HepG2 (cell line): ENCODE results near the gene IRF2. TPM values are rescaled to one million over a fixed set of nuclear protein-coding genes. Genes with fewer than 3 reads are reported as not detected.

ENCODE experiments used
- FOXK2 ChIP-seq: fragments of 450-650 bp; IDR thresholded peaks from 2 replicates; pipeline ENCODE4 v1.6.1; 2016
- GFI1 ChIP-seq: sonication (generic); formaldehyde crosslinking; IDR thresholded peaks from 2 replicates; pipeline ENCODE4 v1.5.0; 2020; ENCODE audit warnings: missing genetic modification reagents, mild to moderate bottlenecking, borderline replicate concordance
- HHEX ChIP-seq: IDR thresholded peaks from 2 replicates; pipeline ENCODE4 v1.6.1; 2016; ENCODE audit warnings: control low read depth
- KLF9 ChIP-seq: IDR thresholded peaks from 2 replicates; pipeline ENCODE4 v1.6.1; 2016; ENCODE audit warnings: low read depth
- NFYC ChIP-seq: IDR thresholded peaks from 2 replicates; pipeline ENCODE4 v1.6.1; 2016; ENCODE audit warnings: missing genetic modification reagents, missing compliant biosample characterization
- NR2C2 ChIP-seq: sonication (generic); formaldehyde crosslinking; IDR thresholded peaks from 2 replicates; pipeline ENCODE4 v1.4.0; 2020; ENCODE audit warnings: missing genetic modification reagents, mild to moderate bottlenecking, moderate library complexity, borderline replicate concordance
- RARA ChIP-seq: IDR thresholded peaks from 2 replicates; pipeline ENCODE4 v1.6.1; 2016; ENCODE audit warnings: missing genetic modification reagents, missing compliant biosample characterization
- RARG ChIP-seq: sonication (generic); formaldehyde crosslinking; IDR thresholded peaks from 2 replicates; pipeline ENCODE4 v1.4.0; 2020; ENCODE audit warnings: low read depth, mild to moderate bottlenecking, missing genetic modification reagents
- SAP130 ChIP-seq: IDR thresholded peaks from 2 replicates; pipeline ENCODE4 v1.6.1; 2016; ENCODE audit warnings: low read depth
- ZBTB21 ChIP-seq: sonication (generic); formaldehyde crosslinking; IDR thresholded peaks from 2 replicates; pipeline ENCODE4 v1.4.0; 2020; ENCODE audit warnings: missing genetic modification reagents
- ZFP36L1 ChIP-seq: sonication (generic); formaldehyde crosslinking; IDR thresholded peaks from 2 replicates; pipeline ENCODE4 v1.8.0; 2022; ENCODE audit warnings: mild to moderate bottlenecking, missing genetic modification reagents, moderate library complexity
- ZNF264 ChIP-seq: sonication (generic); formaldehyde crosslinking; IDR thresholded peaks from 2 replicates; pipeline ENCODE4 v1.4.0; 2020; ENCODE audit warnings: missing genetic modification reagents
- ZNF274 ChIP-seq: sonication (generic); formaldehyde crosslinking; IDR thresholded peaks from 2 replicates; pipeline ENCODE4 v1.5.1; 2020; ENCODE audit warnings: mild to moderate bottlenecking, missing genetic modification reagents
- ZNF367 ChIP-seq: sonication (generic); formaldehyde crosslinking; IDR thresholded peaks from 2 replicates; pipeline ENCODE4 v1.4.0; 2020; ENCODE audit warnings: missing genetic modification reagents, borderline replicate concordance
- ZNF547 ChIP-seq: sonication (generic); formaldehyde crosslinking; IDR thresholded peaks from 2 replicates; pipeline ENCODE4 v1.5.1; 2020; ENCODE audit warnings: mild to moderate bottlenecking, missing genetic modification reagents
- ZNF644 ChIP-seq: IDR thresholded peaks from 2 replicates; pipeline ENCODE4 v1.6.1; 2016; ENCODE audit warnings: low read depth
- polyA plus RNA-seq, 8 experiments: library from polyadenylated mRNA; depleted of rRNA in 3 of 8; stranded (reverse) in 7 of 8; unstranded in 1 of 8; fragments of >200 nt; fragmentation: Illumina TruSeq in 4 of 8; extraction: Trizol in 4 of 8; gene quantifications; 2 replicates each; pipeline versions ENCODE4 v1.2.1 to v1.2.3, GENCODE V29; 2011 to 2016; ENCODE audit warnings: low read depth in 4 of 8, missing spikeins in 1 of 8, mixed read lengths in 1 of 8; ENCODE audit not compliant: insufficient read depth in 1 of 8
- total RNA-seq, 5 experiments: library from RNA; depleted of rRNA; stranded (reverse); fragments of >200 nt; fragmentation: Illumina TruSeq; extraction: Trizol; gene quantifications; 2 replicates each; pipeline ENCODE4 v1.2.3, GENCODE V29; 2016; ENCODE audit warnings: low read depth in 1 of 5
- TF ChIP-seq, protein P1 (sequence below): conservative IDR thresholded peaks from 2 replicates; pipeline ENCODE4 v1.6.1; 2018; ENCODE audit warnings: missing genetic modification reagents
- TF ChIP-seq, protein P2 (sequence below): IDR thresholded peaks from 2 replicates; pipeline ENCODE4 v1.6.1; 2012; ENCODE audit warnings: low read length, improper control_type of control experiment
- TF ChIP-seq, protein P3 (sequence below): sonication (generic); formaldehyde crosslinking; conservative IDR thresholded peaks from 2 replicates; pipeline ENCODE4 v1.5.0; 2020; ENCODE audit warnings: missing genetic modification reagents
- TF ChIP-seq, protein P4 (sequence below): sonication (generic); formaldehyde crosslinking; IDR thresholded peaks from 2 replicates; pipeline ENCODE4 v1.5.1; 2020; ENCODE audit warnings: mild to moderate bottlenecking, missing genetic modification reagents, borderline replicate concordance

The IRF2 gene
- total and polyA plus RNA-seq, 2 of the 13 experiments (the other 11 are each of a cell fraction or from before 2014, with no cell fraction given), result 15.5 to 28.8 TPM

DNA sequence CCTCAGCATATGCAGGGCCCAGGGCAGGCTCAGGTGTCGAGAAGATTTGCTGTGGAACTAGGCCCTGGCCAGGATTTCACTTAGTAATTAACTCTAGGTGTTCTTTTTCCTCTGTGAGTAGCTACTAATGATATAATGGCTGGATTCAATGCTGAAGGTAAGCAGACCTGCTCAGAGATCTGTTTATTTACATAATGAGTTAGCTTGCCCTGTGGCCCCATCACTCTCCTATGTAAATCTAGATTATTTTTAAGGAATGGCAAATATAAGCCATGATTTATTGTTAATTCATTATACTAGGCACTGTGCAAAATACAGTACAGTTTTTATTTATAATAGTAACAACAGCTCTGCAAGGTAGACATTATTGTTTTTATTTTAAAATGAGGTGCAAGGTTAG, 117.2 kb downstream of the IRF2 start (continued):
- TF ChIP-seq, protein P1, sequence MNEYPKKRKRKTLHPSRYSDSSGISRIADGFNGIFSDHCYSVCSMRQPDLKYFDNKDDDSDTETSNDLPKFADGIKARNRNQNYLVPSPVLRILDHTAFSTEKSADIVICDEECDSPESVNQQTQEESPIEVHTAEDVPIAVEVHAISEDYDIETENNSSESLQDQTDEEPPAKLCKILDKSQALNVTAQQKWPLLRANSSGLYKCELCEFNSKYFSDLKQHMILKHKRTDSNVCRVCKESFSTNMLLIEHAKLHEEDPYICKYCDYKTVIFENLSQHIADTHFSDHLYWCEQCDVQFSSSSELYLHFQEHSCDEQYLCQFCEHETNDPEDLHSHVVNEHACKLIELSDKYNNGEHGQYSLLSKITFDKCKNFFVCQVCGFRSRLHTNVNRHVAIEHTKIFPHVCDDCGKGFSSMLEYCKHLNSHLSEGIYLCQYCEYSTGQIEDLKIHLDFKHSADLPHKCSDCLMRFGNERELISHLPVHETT, result no peak
- TF ChIP-seq ZNF644 (CRISPR knock-in tag) (no peak), NFYC (CRISPR knock-in tag) (no peak), ZNF274 (CRISPR knock-in tag) (no peak), ZNF547 (CRISPR knock-in tag) (no peak), GFI1 (CRISPR knock-in tag) (0 out of 2 replicates have a peak, but pooled peaks have one; percentile 13), ZBTB21 (CRISPR knock-in tag) (no peak), NR2C2 (CRISPR knock-in tag) (no peak), SAP130 (CRISPR knock-in tag) (no peak; the same call in 1 of the 2 replicates), KLF9 (CRISPR knock-in tag) (no peak), HHEX (no peak), RARG (no peak), ZFP36L1 (CRISPR knock-in tag) (peak; percentile 48; the same call in 1 of the 2 replicates), FOXK2 (no peak), ZNF264 (CRISPR knock-in tag) (0 out of 2 replicates have a peak, but pooled peaks have one; percentile 12), ZNF367 (CRISPR knock-in tag) (no peak), RARA (CRISPR knock-in tag) (no peak)
- TF ChIP-seq, protein P2, sequence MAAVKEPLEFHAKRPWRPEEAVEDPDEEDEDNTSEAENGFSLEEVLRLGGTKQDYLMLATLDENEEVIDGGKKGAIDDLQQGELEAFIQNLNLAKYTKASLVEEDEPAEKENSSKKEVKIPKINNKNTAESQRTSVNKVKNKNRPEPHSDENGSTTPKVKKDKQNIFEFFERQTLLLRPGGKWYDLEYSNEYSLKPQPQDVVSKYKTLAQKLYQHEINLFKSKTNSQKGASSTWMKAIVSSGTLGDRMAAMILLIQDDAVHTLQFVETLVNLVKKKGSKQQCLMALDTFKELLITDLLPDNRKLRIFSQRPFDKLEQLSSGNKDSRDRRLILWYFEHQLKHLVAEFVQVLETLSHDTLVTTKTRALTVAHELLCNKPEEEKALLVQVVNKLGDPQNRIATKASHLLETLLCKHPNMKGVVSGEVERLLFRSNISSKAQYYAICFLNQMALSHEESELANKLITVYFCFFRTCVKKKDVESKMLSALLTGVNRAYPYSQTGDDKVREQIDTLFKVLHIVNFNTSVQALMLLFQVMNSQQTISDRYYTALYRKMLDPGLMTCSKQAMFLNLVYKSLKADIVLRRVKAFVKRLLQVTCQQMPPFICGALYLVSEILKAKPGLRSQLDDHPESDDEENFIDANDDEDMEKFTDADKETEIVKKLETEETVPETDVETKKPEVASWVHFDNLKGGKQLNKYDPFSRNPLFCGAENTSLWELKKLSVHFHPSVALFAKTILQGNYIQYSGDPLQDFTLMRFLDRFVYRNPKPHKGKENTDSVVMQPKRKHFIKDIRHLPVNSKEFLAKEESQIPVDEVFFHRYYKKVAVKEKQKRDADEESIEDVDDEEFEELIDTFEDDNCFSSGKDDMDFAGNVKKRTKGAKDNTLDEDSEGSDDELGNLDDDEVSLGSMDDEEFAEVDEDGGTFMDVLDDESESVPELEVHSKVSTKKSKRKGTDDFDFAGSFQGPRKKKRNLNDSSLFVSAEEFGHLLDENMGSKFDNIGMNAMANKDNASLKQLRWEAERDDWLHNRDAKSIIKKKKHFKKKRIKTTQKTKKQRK, result no peak
- TF ChIP-seq, protein P3, sequence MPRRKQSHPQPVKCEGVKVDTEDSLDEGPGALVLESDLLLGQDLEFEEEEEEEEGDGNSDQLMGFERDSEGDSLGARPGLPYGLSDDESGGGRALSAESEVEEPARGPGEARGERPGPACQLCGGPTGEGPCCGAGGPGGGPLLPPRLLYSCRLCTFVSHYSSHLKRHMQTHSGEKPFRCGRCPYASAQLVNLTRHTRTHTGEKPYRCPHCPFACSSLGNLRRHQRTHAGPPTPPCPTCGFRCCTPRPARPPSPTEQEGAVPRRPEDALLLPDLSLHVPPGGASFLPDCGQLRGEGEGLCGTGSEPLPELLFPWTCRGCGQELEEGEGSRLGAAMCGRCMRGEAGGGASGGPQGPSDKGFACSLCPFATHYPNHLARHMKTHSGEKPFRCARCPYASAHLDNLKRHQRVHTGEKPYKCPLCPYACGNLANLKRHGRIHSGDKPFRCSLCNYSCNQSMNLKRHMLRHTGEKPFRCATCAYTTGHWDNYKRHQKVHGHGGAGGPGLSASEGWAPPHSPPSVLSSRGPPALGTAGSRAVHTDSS (CRISPR knock-in tag), result no peak
- TF ChIP-seq, protein P4, sequence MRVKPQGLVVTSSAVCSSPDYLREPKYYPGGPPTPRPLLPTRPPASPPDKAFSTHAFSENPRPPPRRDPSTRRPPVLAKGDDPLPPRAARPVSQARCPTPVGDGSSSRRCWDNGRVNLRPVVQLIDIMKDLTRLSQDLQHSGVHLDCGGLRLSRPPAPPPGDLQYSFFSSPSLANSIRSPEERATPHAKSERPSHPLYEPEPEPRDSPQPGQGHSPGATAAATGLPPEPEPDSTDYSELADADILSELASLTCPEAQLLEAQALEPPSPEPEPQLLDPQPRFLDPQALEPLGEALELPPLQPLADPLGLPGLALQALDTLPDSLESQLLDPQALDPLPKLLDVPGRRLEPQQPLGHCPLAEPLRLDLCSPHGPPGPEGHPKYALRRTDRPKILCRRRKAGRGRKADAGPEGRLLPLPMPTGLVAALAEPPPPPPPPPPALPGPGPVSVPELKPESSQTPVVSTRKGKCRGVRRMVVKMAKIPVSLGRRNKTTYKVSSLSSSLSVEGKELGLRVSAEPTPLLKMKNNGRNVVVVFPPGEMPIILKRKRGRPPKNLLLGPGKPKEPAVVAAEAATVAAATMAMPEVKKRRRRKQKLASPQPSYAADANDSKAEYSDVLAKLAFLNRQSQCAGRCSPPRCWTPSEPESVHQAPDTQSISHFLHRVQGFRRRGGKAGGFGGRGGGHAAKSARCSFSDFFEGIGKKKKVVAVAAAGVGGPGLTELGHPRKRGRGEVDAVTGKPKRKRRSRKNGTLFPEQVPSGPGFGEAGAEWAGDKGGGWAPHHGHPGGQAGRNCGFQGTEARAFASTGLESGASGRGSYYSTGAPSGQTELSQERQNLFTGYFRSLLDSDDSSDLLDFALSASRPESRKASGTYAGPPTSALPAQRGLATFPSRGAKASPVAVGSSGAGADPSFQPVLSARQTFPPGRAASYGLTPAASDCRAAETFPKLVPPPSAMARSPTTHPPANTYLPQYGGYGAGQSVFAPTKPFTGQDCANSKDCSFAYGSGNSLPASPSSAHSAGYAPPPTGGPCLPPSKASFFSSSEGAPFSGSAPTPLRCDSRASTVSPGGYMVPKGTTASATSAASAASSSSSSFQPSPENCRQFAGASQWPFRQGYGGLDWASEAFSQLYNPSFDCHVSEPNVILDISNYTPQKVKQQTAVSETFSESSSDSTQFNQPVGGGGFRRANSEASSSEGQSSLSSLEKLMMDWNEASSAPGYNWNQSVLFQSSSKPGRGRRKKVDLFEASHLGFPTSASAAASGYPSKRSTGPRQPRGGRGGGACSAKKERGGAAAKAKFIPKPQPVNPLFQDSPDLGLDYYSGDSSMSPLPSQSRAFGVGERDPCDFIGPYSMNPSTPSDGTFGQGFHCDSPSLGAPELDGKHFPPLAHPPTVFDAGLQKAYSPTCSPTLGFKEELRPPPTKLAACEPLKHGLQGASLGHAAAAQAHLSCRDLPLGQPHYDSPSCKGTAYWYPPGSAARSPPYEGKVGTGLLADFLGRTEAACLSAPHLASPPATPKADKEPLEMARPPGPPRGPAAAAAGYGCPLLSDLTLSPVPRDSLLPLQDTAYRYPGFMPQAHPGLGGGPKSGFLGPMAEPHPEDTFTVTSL (CRISPR knock-in tag), result no peak
